Colonic mucosa (tissue), 4 donors: Measurements from ENCODE around the gene SLC16A7. TPM values are rescaled to one million over a fixed set of nuclear protein-coding genes. Genes with fewer than 3 reads are reported as not detected.

Experiments used
- DNase-seq: peaks from one replicate; pipeline ENCODE4 v3.0.0-alpha.2; 2020
- H3K27ac ChIP-seq: fragments of 200-600 bp; one replicate; pipeline ENCODE4 v1.8.0; 2021
- H3K27me3 ChIP-seq: fragments of 200-600 bp; one replicate; pipeline ENCODE4 v1.8.0; 2021
- H3K36me3 ChIP-seq: fragments of 200-600 bp; one replicate; pipeline ENCODE4 v1.8.0; 2021
- H3K4me1 ChIP-seq: fragments of 200-600 bp; one replicate; pipeline ENCODE4 v1.8.0; 2021; ENCODE audit warnings: mild to moderate bottlenecking
- H3K4me3 ChIP-seq: fragments of 200-600 bp; one replicate; pipeline ENCODE4 v1.8.0; 2021
- H3K9ac ChIP-seq, 2 donors: one replicate each; pipeline ENCODE4 v1.7.0; 2013; ENCODE audit warnings: control low read depth in 2 of 2, low read depth in 2 of 2, low read length in 2 of 2
- H3K9me3 ChIP-seq: fragments of 200-600 bp; one replicate; pipeline ENCODE4 v1.8.0; 2021
- CTCF ChIP-seq: fragments of 200-600 bp; IDR thresholded peaks from one replicate; pipeline ENCODE4 v1.8.0; 2022; ENCODE audit warnings: antibody characterized with exemption, mild to moderate bottlenecking
- intact Hi-C: fragments of 100-400 bp; cut with DNase I; formaldehyde crosslinking; loops from one replicate; pipeline ENCODE4 v1.14.1; 2022
- total RNA-seq, 2 donors: library from RNA; stranded (reverse); fragmentation: NEBNext Ultra II Directional in 1 of 2; extraction: Animal tissue kit (Norgen Biotek cat#: 25700) in 1 of 2; gene quantifications; one replicate each; pipeline ENCODE4 v1.2.1, GENCODE V29; 2021
- donor health status: healthy.
- donor health status: DM: no; HTN: no; CAD: no.
- donor health status: DM: no; HTN: no; CAD: no.

The SLC16A7 gene
- total RNA-seq, 2 donors from 2014 or later = 4.4 to 9.5 TPM

GRCh38 chr12:59698600-59698999, 102.8 kb downstream of the SLC16A7 start:
- Histone ChIP-seq H3K36me3 (no peaks in the 10 kb centered on the region), H3K4me1 (no peaks in the 10 kb centered on the region), H3K4me3 (no peak overlapping the region), H3K9ac (no peak overlapping the region), H3K27ac (no peak overlapping the region), H3K9me3 (no peaks in the 10 kb centered on the region), H3K27me3 (no peaks in the 10 kb centered on the region)
- DNase-seq = no peak
- intact Hi-C loops = no loop called here
- TF ChIP-seq CTCF = no peak

GRCh38 chr12:59699421-59700152, 103.8 kb downstream of the SLC16A7 start:
- Histone ChIP-seq H3K9ac (no peak overlapping the region), H3K9me3 (no peaks in the 10 kb centered on the region), H3K4me1 (no peaks in the 10 kb centered on the region), H3K36me3 (no peaks in the 10 kb centered on the region), H3K4me3 (no peak overlapping the region), H3K27me3 (no peaks in the 10 kb centered on the region), H3K27ac (no peak overlapping the region)
- intact Hi-C loops = no loop called here
- no peak for TF ChIP-seq CTCF
- no peak for DNase-seq

- no peaks in the 10 kb centered on the region for H3K27me3 ChIP-seq
- H3K4me1 ChIP-seq = no peaks in the 10 kb centered on the region
- H3K4me3 ChIP-seq = no peak overlapping the region
- no peaks in the 10 kb centered on the region for H3K9me3 ChIP-seq
- H3K9ac ChIP-seq = no peak overlapping the region
- H3K36me3 ChIP-seq = no peaks in the 10 kb centered on the region
- TF ChIP-seq CTCF = no peak
- intact Hi-C loops = no loop called here
- H3K27ac ChIP-seq = no peak overlapping the region
- no peak for DNase-seq
Measured at GRCh38 chr12:59700153-59700450, 104.3 kb downstream of the SLC16A7 start.

- Histone ChIP-seq H3K9me3 (no peaks in the 10 kb centered on the region), H3K4me1 (no peaks in the 10 kb centered on the region), H3K27ac (no peak overlapping the region), H3K4me3 (no peak overlapping the region), H3K27me3 (no peaks in the 10 kb centered on the region), H3K36me3 (no peaks in the 10 kb centered on the region), H3K9ac (no peak overlapping the region)
- no peak for DNase-seq
- intact Hi-C loops = no loop called here
- TF ChIP-seq CTCF = no peak
Measured at GRCh38 chr12:59708064-59708463, 112.2 kb downstream of the SLC16A7 start.

- no peak overlapping the region for H3K4me3 ChIP-seq
- H3K36me3 ChIP-seq = no peaks in the 10 kb centered on the region
- H3K27ac ChIP-seq = no peak overlapping the region
- H3K9ac ChIP-seq = no peak overlapping the region
- no peaks in the 10 kb centered on the region for H3K4me1 ChIP-seq
- intact Hi-C loops = no loop called here
- no peak for TF ChIP-seq CTCF
- no peak for DNase-seq
- H3K27me3 ChIP-seq = no peaks in the 10 kb centered on the region
- H3K9me3 ChIP-seq = no peaks in the 10 kb centered on the region
Measured at GRCh38 chr12:59708484-59708883, 112.7 kb downstream of the SLC16A7 start.
